HG02885 (cell line): ENCODE measurements around the gene CLEC19A.

ENCODE experiments used
- ATAC-seq: cut with Tn5 transposase; IDR thresholded peaks from one replicate; pipeline ENCODE4 v1.9.1; 2021; ENCODE audit warnings: mild to moderate bottlenecking; ENCODE audit not compliant: unreplicated experiment, poor library complexity

Gene CLEC19A

DNA sequence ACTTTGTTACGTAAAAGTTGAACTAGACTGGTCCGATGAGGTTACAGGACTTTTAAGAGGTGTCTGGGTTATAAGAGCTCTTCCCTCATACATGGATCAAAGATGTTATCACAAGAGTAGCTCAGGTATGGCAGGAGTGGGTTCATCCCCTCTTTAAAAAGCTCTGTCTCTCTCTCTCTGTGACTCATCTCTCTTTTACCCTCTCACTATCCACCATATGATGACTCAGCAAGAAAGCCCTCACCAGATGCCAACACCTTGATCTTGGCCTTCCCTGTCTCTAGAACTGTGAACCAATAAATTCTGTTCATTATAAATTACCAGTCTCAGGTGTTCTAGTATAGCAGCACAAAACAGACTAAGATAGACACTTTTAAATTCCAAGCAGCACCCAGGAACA, 1.9 kb upstream of the CLEC19A start:
- ATAC-seq = no peak

DNA sequence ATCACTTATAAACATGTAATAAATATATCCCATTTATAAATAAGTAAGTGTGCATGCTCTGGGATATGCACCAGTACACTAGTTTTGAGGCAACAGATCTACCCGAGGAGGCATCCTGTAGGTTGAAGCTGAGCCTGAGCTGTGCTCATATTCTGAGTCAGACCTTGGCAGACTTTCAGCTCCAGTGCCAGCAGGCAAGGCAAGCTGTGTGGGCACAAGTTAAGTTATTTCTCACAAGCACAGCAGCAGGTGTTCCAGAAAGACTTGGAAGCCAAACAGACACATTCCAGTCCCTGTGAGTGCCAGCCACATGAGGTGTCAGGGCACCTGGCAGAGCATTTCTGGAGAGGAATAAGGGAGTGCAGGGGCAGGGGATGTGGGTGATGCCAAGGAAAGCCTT, 1.3 kb upstream of the CLEC19A start:
- no peak for ATAC-seq

DNA sequence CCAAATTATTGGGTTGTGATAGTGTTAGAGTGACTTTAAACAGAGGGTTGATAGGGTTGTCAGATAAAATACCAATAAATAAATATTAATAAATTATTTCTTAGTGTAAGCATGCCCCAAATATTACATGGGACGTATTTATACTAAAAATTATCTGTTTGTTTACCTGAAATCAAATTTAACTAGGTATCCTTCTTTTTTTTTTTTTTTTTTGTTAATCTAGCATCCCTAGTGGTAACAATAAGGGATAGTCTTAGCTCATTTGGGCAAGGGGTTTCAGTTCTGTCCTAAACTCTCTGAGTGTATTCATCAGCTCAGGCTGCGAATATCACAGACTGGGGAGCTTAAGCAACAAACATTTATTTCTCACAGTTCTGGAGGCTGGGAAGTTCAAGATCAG, 1.3 kb downstream of the CLEC19A start:
- ATAC-seq = no peak

DNA sequence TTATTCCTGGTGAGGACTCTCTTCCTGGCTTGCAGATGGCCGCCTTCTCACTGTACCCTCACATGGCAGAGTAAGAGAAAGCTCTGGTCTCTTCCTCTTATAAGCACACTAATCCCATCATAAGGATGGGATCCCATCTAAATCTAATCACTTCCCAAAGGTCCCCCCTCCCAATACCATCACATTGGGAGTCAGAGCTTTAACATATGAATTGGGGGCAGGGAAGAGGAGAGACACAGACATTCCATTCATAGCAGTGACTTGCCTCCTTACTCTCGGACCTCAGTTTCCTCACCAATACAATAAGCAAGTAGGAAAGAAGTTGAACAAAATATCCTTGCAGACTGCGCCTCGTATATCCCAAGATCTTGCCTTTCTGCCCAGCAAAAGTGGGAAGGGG, 1.7 kb downstream of the CLEC19A start:
- no peak for ATAC-seq

DNA sequence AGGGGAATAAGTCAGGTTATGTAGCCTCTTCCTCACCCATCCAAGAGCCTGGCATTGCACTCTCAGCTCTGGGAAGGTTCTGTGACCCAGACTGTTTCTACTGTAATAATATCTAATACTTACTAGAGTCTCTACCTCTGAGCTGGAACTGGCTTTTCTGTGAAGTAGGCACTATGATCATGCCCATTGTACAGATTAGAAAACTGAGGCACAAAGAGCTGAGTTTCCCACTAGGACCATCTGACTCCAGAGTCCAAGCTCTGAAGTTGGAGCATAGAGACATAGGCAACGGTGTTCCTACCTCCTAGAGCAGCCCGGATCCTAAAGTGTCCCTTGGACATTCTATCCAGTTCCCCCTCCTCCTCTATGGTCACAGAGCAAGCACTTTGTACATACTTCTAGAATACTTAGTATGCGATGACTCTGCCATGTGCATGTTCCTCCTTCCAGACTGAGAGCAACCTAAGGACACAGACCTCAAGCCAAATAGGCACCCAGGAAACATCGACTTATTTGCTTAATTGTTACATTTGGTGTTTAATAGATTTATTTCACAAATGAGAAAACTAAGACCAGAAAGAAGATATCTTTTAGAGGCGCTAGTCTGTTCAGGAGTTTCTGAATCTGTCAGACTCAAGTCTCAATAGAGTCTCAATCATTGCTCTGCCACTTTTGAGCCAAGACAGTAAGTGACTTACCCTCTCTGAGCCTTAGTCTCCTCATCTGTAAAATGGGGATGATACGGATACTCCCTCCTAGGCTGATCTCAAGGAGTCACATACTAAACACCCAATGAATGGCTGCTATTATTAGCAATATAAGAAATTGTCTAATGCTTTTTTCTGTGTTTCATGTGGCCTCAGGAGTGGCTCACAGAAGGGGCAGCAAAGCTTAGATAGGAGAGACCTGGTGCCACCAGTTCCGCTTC, 3.6 kb downstream of the CLEC19A start:
- ATAC-seq = no peak

DNA sequence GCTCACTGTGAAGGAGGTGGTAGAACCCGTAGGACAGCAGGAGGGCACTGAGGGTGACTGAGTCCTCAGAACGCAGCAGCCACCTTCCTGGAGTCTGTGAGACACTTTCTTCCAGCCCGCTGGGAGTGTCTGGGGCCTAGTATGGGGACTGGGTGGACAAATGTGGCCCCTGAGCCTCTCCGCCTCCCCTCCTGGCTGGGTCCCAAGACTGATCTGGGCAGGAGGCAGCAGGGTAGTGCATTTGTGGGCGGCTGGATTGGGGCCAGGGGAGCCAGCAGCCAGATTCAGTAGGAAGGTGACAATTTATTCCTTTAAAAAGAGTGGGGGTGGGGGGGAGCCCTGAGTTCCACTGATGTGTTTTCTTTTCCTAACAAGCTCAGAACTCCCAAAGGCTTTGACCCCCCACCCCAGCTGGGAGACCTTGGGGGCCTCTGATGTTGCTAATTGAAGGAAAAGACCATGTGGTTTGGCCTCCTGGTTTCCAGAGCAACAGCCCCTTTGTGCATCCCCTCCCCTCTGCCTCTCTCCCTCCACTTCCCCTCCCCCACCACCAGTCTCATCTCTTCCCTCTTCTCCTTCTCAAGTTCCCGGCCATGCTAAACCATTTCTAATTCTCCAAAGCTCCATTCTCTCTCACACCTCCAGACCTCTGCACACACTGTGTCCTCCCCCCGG, 4.4 kb downstream of the CLEC19A start:
- ATAC-seq = no peak

DNA sequence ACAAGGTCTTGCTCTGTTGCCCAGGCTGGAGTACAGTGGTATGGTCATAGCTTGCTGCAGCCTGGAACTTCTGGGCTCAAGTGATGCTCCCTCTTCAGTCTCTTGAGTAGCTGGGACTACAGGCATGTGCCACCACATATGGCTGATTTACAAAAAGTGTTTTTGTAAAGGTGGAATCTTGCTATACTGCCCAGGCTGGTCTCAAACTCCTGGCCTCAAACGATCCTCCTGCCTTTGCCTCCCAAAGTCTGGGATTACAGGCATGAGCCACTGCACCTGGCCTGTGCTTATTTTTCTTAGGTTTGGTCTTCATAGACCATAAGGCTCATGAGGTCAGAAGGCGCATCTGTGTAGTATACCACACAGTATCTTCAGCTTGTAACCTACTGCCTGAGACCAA, 5.3 kb downstream of the CLEC19A start:
- no peak for ATAC-seq

DNA sequence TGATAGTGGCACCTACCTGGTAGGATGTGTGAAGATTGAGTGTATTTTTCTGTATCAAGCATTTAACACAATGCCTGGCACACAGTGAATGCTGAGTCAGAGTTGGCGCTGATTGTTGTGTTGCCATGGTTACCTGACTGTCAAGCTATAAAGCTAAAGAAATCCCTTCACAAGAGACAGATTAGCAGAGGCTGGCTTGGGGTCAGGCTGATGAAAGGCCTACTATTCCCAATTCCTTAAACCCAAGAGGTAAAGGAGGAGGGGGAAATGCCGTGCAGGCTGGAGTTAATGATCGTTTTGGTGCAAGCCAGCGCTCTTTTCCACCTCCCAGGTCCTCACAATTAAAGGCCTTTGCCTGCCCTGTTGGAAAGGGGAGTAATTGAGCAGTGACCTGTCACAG, 5.9 kb downstream of the CLEC19A start:
- ATAC-seq = no peak

DNA sequence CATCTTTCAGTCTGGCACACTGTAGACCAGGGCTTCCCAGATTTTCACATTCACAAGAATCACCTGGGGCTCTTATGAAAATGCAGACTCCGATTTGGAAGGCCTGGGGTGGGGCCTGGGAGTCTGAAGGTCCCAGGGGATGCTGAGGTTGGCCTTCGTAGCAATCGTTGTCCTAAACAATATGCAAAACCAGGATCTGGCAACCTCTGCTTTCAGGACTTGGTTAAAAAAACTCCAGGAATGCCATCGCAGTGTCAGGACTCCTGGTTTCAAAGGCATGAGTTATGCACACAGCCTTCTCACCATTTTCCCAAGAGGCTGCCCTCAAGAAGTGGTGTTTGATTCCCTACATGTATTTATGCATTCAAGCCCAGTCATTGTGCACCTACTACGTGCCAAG, 6.7 kb downstream of the CLEC19A start:
- no peak for ATAC-seq

DNA sequence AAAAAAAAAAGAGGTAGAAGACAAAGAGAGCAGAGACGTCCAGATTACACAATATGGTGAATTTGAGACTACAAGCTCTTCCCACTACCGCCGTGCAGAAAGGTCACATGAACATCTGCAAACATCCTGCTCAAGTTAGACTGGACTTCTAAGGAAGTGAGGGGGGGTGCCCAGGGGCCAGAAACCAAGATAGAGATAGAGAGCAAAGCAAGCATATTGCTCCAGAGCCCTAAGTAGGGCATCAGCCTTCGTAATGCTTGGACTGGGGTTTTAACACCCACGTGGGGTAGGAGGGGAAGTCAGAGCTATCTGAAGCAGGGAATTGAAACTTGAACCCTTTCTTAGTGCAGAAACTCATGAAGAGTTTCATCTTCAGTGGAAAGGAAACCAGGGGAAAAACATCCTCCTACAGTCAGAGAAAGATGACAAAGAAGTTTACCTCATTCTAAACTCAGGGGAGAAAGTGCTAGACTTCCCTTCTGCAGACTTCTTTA, 8.7 kb downstream of the CLEC19A start:
- peak; percentile 87 for ATAC-seq

DNA sequence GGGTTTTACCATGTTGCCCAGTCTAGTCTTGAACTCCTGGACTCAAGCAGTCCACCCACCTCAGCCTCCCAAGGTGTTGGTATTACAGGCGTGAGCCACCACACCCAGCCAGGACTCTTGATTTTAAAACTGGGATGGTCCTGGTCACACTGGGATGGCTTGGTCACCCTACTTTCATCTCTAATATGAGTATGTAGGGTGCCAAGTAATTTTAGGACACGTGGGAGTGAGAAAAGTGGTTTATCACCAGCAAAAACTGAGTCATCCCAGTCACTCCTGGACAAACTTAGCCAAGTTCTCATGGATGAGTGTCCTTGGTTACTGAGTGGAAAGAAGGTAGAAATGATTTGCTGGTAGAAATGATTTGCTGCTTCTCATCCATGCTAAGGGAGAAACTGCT, 9.9 kb downstream of the CLEC19A start:
- ATAC-seq = no peak

DNA sequence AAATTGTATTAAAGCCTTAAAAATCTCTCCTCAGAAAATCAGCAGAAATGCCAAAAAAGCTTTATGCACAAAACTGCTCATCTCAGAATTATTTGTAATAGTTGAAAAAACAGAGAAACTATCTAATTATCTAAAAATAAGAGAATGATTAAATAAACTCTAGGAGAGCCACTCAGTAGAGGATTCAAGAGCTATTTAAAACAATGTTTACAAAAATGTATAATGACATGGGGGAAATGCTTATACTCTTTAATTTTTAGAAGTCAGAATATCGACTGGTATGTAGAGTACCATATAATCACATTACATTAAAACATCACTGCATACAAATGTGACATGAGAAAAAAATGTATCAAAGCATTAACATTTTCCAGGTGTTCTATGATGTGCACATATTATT, 11.9 kb downstream of the CLEC19A start:
- no peak for ATAC-seq

DNA sequence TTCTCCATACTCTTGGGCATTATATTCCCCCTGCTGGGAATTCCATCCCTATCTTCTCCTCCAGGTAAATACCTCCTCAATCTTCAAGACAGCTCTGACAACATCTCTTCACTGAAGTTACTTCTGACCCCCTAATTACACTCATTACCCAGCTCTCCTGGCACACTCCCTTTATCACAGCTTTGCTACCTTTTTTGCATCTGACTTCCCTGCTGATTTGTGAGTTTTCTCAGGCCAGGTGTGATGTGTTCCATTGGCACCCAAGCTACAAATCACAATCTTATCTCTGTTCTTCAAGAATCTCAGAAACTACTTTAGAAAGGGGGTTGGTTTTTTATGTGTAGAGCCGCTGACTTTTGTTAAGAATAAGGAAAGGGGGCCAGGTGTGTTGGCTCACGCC, 14.0 kb downstream of the CLEC19A start:
- ATAC-seq = no peak

DNA sequence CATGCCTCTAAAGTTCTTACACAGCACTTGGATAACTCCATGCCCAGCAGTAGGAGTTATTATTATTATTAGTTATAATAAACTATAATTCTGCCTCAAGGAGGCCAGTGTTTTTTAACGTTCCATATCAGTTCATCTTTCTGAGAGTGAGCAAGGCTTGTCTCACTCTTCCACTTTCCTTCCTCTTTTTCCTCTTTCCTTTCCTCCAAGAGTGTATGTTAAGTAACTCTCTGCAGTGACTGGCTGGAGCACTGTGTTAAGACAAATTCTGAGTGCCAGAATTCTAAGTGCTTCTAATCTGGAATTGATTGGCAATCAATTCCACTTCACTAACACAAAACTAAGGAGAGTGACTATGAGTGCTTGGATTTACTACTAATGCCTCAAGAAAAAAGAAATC, 16.4 kb downstream of the CLEC19A start:
- ATAC-seq = no peak

DNA sequence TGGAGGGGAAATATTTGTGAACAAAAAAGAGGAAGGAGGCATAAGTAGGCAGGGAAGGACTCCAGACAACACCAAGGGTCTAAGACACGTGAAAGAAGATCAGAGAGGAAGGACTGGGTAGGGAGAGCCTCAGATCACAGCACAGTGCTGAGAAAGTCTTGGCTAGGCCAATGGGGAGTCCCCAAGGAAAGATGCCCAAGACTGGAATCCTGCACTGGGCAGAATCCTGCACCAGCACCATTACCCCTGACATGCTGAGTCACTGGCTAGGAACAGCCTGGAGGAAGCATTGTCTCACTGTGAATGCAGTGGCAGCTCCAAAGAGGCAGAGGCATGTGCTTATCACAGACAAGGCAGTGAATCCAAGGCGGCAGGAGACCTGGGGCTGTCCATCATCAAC, 19.2 kb downstream of the CLEC19A start:
- ATAC-seq = no peak

DNA sequence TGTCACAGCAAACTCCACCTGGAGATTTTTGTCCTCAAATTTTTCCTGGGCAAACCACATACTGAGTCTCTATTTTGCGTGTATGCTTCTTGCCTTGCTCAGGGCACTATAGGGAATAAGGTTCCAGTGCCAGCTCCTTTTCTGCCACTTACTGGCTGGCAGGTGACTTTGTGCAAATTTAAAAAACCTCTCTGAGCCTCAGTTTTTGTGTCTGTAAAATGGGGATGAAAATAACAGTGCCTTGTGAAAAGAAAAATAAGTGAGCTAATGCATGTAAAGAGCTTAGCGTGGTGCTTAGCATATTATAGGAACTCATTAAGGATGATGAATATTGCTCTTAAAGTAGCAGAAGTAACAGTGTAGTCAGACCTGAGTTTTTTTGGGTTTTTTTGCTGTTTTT, 19.9 kb downstream of the CLEC19A start:
- ATAC-seq = no peak

DNA sequence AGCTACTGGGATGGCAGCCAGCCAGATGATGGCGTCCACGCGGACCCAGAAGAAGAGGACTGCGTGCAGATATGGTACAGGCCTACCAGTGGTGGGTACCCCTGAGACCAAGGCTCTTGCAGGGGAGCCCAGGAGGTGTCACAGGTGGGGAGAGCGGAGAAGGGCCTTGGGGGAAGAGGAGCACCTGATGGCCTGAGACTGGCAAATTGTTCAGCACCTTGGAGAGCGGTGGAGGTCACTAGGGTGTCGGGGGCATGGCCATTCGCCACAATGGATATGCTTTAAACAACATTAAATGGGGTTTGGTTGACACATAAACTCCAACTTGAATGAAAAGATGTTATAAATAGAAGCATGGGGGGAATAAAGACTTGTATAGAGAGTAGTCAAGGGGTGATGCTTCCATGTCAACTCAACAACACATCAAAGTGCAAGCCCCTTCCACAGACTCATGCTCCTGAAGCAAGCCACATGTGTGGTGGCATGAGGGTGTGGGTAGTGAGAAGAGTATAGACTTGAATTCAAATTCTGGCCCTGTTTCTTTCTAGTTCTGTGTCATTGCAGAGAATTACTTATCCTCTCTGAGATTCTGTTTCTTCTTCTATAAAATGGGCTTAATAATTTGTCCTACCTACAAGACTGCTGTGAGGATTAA, 22.2 kb downstream of the CLEC19A start:
- no peak for ATAC-seq

DNA sequence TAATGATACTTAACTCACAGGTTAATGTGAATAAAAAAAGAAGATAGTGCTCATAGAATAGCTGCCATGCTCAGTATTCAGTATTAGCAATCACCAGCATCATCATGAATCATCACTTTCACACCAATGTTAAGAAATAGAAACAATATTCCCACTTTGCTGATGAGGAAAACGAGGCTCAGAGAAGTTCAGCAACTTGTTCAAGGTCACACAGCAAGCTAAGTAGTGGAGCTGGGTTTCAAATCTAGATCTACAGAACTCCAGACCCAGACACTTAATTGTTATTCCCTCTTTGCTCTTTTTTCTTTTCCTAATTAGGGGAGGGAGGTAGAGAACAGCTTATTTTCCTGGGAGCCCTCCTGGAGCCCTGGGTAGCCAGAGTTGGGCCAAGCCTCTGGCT, 22.9 kb downstream of the CLEC19A start:
- ATAC-seq = no peak

DNA sequence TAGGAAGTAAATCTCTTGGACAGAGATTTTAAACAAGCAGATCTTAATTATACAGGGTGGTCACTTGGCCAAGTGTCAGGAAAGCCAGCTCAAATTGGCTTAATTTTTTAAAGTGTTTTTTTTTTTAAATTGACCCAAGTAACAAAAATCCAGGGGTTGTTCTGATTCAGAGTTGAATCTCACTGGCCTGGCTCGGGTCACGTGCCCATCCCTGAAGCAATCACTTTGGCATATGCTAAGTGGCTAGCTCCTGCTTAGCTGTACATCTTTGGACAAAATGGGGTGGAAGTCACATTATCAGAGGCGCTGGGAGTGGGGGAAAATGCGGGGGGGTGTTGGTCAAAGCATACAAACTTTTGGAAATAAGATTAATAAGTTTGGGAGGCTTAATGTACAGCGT, 23.6 kb downstream of the CLEC19A start:
- no peak for ATAC-seq

DNA sequence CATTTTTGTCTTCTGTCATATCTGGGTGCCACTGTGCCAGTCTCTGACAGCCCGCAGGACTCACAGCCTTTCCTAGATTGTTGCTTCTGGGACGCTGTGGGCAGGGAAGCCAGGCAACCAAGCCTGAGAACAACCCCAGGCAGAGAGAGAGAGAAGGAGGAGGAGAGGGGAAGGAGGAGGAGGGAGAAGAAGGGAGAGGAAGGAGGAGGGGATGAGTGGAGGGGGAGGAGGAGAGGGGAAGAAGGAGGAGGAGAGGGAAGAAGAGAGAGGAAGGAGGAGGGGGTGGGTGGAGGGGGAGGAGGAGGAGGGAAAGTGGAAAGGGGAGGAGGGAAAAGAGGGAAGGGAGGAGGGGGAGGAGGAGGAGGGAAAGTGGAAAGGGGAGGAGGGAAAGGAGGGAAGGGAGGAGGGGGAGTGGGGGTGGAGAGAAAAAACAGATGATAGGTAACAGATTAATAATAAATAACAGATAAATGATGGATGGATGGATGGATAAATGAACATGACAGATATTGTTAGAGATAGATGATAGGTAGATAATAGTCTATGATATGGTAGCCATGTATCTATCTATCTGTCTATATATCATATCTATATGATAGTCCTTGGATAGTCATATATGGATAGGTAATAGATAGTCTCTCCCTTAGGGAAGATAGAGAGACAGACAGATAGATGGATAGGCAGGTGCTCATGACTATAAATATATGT, 29.3 kb downstream of the CLEC19A start:
- no peak for ATAC-seq
